ENCODE data around the gene RPRD1B. TPM values are rescaled to one million over a fixed set of nuclear protein-coding genes. Genes with fewer than 3 reads are reported as not detected.
"Not testable (repeated sequence)": the region's sequence is repeated elsewhere in the genome, so short reads cannot be mapped to it uniquely, and the experiment has no call there.

RPRD1B gene
- total RNA-seq, 1 donor from 2014 or later: 25.6 TPM

DNA sequence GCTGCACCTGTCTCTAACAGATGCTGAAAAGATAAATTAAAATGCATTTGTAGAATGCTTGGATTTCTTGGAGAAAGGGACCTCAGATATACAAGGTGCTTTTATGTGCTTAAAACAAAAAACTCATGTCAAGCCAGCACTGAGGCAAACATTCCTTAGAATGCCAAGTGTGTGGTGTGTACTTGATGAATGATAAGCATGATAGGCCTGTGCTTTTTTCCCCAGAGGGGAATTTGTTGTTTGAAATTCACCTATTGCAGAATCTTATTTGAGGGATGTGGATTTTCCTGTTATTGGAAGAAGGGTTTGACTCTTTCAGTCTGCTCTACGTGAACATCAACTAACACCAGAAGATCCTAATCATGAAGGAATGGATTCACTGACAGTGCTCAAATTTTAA, 29.1 kb upstream of the RPRD1B start:
- no peak overlapping the region for H3K27ac ChIP-seq
- no peaks in the 10 kb centered on the region for H3K27me3 ChIP-seq (ENCODE audit: low read depth)
- H3K36me3 ChIP-seq: peaks cover 74% of the 10 kb centered on the region
- TF ChIP-seq CTCF (IDR thresholded peaks at IDR 0.05): no peak
- DNase-seq (no peak), ATAC-seq (peak in 1 of 2 donors; percentile 48)
- no peaks in the 10 kb centered on the region for H3K9me3 ChIP-seq
- no peak overlapping the region for H3K4me3 ChIP-seq
- intact Hi-C loops (cut with DNase I): no loop called here
- H3K4me1 ChIP-seq: no peaks in the 10 kb centered on the region

- H3K27ac ChIP-seq: no peak overlapping the region
- H3K4me1 ChIP-seq: no peaks in the 10 kb centered on the region
- no peak for DNase-seq
- intact Hi-C loops (cut with DNase I): no loop called here
- peaks cover 70% of the 10 kb centered on the region for H3K36me3 ChIP-seq
- no peak for ATAC-seq
- H3K4me3 ChIP-seq: no peak overlapping the region
- no peaks in the 10 kb centered on the region for H3K27me3 ChIP-seq (ENCODE audit: low read depth)
- no peak for TF ChIP-seq CTCF (IDR thresholded peaks at IDR 0.05)
- no peaks in the 10 kb centered on the region for H3K9me3 ChIP-seq
Observed at GRCh38 chr20:38005903-38006302, 27.6 kb upstream of the RPRD1B start.

DNA sequence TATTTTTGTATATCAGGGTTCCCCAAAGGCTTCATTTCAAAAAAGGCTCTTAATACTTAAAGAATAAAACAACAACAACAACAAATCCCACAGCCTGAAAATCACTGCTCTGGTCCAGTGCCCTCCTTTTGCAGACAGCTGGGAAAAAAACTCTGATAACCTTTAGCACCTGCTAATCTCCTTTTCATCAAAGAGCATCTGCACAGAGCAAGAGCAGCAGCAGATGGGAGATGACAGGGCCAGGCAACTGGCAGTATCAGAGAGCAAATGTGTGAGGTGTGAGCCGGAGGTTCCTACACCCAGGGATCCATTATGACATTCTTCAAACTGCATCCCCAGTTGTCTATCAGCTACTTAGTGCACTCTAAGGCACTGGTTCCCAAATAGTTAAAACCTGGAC, 26.0 kb upstream of the RPRD1B start:
- no peak for TF ChIP-seq CTCF (IDR thresholded peaks at IDR 0.05)
- peaks cover 70% of the 10 kb centered on the region for H3K36me3 ChIP-seq

GRCh38 chr20:38008233-38008944, 25.2 kb upstream of the RPRD1B start:
- TF ChIP-seq CTCF (IDR thresholded peaks at IDR 0.05): no peak
- H3K4me3 ChIP-seq: no peak overlapping the region
- H3K27me3 ChIP-seq (ENCODE audit: low read depth): no peaks in the 10 kb centered on the region
- no peak for DNase-seq
- no peak for ATAC-seq
- intact Hi-C loops (cut with DNase I): no loop called here
- no peaks in the 10 kb centered on the region for H3K9me3 ChIP-seq
- H3K36me3 ChIP-seq: peaks cover 70% of the 10 kb centered on the region
- no peak overlapping the region for H3K27ac ChIP-seq
- no peaks in the 10 kb centered on the region for H3K4me1 ChIP-seq

More for the DNA sequence above, 26.0 kb upstream of the RPRD1B start:
- DNase-seq: no peak
- Histone ChIP-seq H3K27ac (no peak overlapping the region), H3K9me3 (no peaks in the 10 kb centered on the region), H3K4me1 (no peaks in the 10 kb centered on the region), H3K4me3 (no peak overlapping the region), H3K27me3 (ENCODE audit: low read depth) (no peaks in the 10 kb centered on the region)
- intact Hi-C loops (cut with DNase I): no loop called here
- ATAC-seq: no peak

DNA sequence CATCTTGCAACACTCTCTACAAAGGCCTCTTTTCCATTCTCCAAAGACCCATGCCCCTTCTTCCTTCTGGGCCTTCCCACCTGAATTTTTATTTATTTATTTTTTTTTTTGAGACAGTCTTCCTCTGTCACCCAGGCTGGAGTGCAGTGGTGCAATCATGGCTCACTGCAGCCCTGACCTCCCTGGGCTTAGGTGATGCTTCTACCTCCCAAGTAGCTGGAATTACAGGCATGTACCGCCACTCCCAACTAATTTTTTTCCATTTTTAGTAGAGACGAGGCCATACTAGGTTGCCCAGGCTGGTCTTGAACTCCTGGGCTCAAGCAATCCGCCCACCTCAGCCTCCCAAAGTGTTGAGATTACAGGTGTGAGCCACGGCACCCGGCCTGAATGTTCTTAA, 24.1 kb upstream of the RPRD1B start:
- H3K4me1 ChIP-seq; H3K9me3 ChIP-seq; ATAC-seq; intact Hi-C loops (cut with DNase I); H3K27me3 ChIP-seq (ENCODE audit: low read depth); H3K27ac ChIP-seq; H3K4me3 ChIP-seq; DNase-seq: not testable (repeated sequence)
- H3K36me3 ChIP-seq: peaks cover 67% of the 10 kb centered on the region

DNA sequence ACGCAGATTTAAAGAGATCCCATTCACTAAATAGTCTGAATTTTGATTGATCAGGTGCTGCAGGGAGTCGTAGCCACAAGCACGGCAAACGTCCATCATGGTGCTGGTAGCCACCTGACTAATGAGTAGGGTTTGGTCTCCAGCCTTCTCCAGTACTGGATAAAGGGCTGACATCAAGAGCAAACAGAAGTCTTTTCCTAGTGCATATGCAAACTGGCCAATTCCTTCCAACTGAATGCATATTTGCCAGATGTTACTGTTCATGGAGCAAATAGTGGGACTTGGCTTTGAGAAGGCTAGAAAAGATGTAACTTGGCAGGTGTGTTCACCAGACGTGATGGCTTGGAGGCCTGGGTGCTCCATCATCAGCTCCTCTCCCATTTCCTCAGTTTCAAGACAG, 21.9 kb upstream of the RPRD1B start:
- intact Hi-C loops (cut with DNase I): no loop called here
- Histone ChIP-seq H3K36me3 (peaks cover 63% of the 10 kb centered on the region), H3K4me3 (no peak overlapping the region), H3K9me3 (no peaks in the 10 kb centered on the region), H3K4me1 (no peaks in the 10 kb centered on the region), H3K27me3 (ENCODE audit: low read depth) (no peaks in the 10 kb centered on the region), H3K27ac (no peak overlapping the region)
- no peak for TF ChIP-seq CTCF (IDR thresholded peaks at IDR 0.05)
- DNase-seq (no peak), ATAC-seq (no peak)
